Gastroesophageal sphincter (tissue), 4 donors: ENCODE data around the gene MPC1. TPM values are rescaled to one million over a fixed set of nuclear protein-coding genes. Genes with fewer than 3 reads are reported as not detected.

Source experiments
- ATAC-seq: fragments of 150-250 bp; one replicate; pipeline ENCODE4 v1.9.1; 2016; ENCODE audit warnings: mild to moderate bottlenecking, moderate library complexity
- H3K27ac ChIP-seq, 4 donors: fragments of 200-600 bp; sonication (generic) in 3 of 4; 1 replicate in 3 of 4; 2 replicates in 1 of 4; pipeline ENCODE4 v1.5.1; 2016 to 2019
- H3K27me3 ChIP-seq: fragments of 200-600 bp; sonication (generic); one replicate; pipeline ENCODE4 v1.5.1; 2019
- H3K36me3 ChIP-seq, 2 donors: fragments of 200-600 bp; sonication (generic); one replicate each; pipeline ENCODE4 v1.5.1; 2019; ENCODE audit warnings: control low read depth in 1 of 2
- H3K4me1 ChIP-seq, 3 donors: fragments of 200-600 bp; sonication (generic); 1 replicate in 2 of 3; 2 replicates in 1 of 3; pipeline ENCODE4 v1.5.1; 2016 to 2019; ENCODE audit warnings: control low read depth in 2 of 3
- H3K4me3 ChIP-seq, 2 donors: fragments of 200-600 bp; sonication (generic); one replicate each; pipeline ENCODE4 v1.5.1; 2019; ENCODE audit warnings: mild to moderate bottlenecking in 1 of 2, moderate library complexity in 1 of 2
- H3K9me3 ChIP-seq, 3 donors: fragments of 200-600 bp; sonication (generic); one replicate each; pipeline ENCODE4 v1.5.1; 2017 to 2019; ENCODE audit warnings: control low read depth in 2 of 3
- EP300 ChIP-seq: sonication (generic); formaldehyde crosslinking; IDR thresholded peaks from one replicate; pipeline ENCODE4 v1.6.1; 2017; ENCODE audit warnings: antibody characterized with exemption, mild to moderate bottlenecking
- POLR2A ChIP-seq, 2 donors: fragments of 450-650 bp; IDR thresholded peaks; one replicate each; pipeline ENCODE4 v1.6.1; 2017; ENCODE audit warnings: antibody characterized with exemption in 2 of 2, mild to moderate bottlenecking in 2 of 2, moderate library complexity in 1 of 2
- POLR2AphosphoS5 ChIP-seq: sonication (generic); formaldehyde crosslinking; IDR thresholded peaks from one replicate; pipeline ENCODE4 v1.6.1; 2017; ENCODE audit warnings: antibody characterized with exemption
- WGBS, 2 donors: methylation state at CpG; one replicate each; pipeline ENCODE4 v1.1.5; 2018; ENCODE audit warnings: low coverage in 1 of 2; 5-methylcytosine and 5-hydroxymethylcytosine counted together
- total RNA-seq, 4 donors: library from RNA; depleted of rRNA; stranded (reverse); fragments of >200 nt; gene quantifications; one replicate each; pipeline ENCODE4 v1.1.0, GENCODE V29; 2016
- TF ChIP-seq, protein P1 (sequence below), 4 experiments: fragments of 200-600 bp in 2 of 4; fragments of 450-650 bp in 2 of 4; sonication (generic) in 1 of 4; IDR thresholded peaks; one replicate each; pipeline ENCODE4 v1.5.1; 2017 to 2019; ENCODE audit warnings: antibody characterized with exemption in 4 of 4, mild to moderate bottlenecking in 2 of 4, moderate library complexity in 2 of 4

MPC1 gene
- total RNA-seq, 4 donors from 2014 or later = 57.9 to 93.2 (median 72.8) TPM

DNA sequence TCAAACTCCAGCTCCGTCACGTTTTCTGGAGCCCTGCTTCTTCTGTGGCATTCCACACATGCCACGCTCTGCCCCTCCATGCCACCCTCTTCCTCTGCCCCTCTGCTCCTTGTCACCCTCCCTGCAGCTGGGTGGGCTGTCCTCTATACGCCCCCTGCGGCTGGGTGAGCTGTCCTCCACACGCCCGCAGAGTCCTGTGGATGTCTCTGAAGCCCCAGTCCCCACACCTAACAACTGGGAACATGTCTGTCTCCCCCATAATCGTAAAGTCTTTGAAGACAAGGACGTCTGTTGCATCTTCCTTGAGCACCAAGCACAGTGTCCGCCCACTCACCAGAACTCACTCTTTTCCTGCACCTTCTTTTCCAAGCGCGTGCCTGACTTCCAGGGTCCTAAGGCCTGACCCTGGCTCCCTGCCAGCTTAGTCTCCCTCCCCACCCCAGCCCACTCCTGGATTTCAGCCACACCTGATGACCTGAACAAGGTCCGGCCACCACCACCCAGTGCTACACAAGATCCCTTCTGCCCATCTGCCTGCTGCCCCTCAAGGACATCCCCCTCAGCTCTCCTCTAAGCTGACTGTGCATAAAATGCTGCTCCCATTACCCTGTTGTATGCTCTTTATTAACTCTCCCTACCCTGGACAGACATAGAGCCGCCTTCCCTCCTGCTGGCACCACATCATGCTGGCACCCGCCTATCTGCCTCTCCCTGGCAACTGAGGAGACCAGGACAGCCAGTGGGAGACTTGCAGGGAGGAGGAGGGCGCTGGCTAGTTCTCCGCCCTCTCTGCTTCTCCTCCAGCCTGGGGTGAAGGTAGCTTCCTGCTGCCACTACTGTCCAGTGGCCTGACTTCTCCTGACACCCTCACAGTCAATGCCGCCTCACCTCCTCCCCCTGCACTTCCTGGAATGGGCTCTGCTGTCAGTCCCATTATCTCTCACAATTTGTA is 63.8 kb downstream of the MPC1 start:
- no peak overlapping the region for H3K27ac ChIP-seq
- no peaks in the 10 kb centered on the region for H3K9me3 ChIP-seq
- ATAC-seq = no peak
- H3K36me3 ChIP-seq = peaks cover 0 to 51% of the 10 kb centered on the region in 2 donors
- no peaks in the 10 kb centered on the region for H3K4me1 ChIP-seq
- H3K27me3 ChIP-seq = no peaks in the 10 kb centered on the region
- WGBS, 2 donors = 76 to 94% methylated on average over 7 to 14 of the region's 18 CpGs
- TF ChIP-seq POLR2A (IDR thresholded peaks at IDR 0.05) (no peak), POLR2AphosphoS5 (no peak), EP300 (no peak)
- TF ChIP-seq, protein P1, sequence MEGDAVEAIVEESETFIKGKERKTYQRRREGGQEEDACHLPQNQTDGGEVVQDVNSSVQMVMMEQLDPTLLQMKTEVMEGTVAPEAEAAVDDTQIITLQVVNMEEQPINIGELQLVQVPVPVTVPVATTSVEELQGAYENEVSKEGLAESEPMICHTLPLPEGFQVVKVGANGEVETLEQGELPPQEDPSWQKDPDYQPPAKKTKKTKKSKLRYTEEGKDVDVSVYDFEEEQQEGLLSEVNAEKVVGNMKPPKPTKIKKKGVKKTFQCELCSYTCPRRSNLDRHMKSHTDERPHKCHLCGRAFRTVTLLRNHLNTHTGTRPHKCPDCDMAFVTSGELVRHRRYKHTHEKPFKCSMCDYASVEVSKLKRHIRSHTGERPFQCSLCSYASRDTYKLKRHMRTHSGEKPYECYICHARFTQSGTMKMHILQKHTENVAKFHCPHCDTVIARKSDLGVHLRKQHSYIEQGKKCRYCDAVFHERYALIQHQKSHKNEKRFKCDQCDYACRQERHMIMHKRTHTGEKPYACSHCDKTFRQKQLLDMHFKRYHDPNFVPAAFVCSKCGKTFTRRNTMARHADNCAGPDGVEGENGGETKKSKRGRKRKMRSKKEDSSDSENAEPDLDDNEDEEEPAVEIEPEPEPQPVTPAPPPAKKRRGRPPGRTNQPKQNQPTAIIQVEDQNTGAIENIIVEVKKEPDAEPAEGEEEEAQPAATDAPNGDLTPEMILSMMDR (IDR thresholded peaks at IDR 0.05) = no peak
- H3K4me3 ChIP-seq = no peak overlapping the region

DNA sequence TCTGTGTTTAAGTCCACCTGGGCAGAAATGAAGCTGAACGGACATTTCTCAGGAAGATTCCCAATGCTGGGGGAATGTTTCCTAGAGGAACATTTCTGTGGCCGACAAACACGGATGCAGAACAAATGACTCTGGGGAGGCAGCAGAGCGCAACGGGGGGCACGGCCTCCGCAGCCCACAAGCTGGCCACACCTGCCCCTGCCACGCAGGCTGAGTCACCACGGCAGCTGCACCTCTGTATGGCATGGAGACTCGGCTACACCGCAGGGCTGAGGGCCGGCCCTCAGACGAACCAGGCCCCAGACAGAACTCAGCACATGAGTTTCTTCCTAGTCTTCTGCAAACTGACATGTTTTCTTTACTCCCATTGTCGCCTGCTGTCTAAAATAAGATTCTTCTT is 64.5 kb downstream of the MPC1 start:
- Histone ChIP-seq H3K4me3 (no peak overlapping the region), H3K36me3 (peaks cover 0 to 44% of the 10 kb centered on the region in 2 donors), H3K27me3 (no peaks in the 10 kb centered on the region), H3K27ac (no peak overlapping the region), H3K9me3 (no peaks in the 10 kb centered on the region), H3K4me1 (no peaks in the 10 kb centered on the region)
- TF ChIP-seq POLR2AphosphoS5 = no peak
- TF ChIP-seq EP300 = no peak
- TF ChIP-seq, protein P1 (IDR thresholded peaks at IDR 0.05) = no peak
- TF ChIP-seq POLR2A (IDR thresholded peaks at IDR 0.05) = no peak
- ATAC-seq = no peak
- 71 to 78% methylated on average over 7 to 10 of the region's 14 CpGs for WGBS, 2 donors

DNA sequence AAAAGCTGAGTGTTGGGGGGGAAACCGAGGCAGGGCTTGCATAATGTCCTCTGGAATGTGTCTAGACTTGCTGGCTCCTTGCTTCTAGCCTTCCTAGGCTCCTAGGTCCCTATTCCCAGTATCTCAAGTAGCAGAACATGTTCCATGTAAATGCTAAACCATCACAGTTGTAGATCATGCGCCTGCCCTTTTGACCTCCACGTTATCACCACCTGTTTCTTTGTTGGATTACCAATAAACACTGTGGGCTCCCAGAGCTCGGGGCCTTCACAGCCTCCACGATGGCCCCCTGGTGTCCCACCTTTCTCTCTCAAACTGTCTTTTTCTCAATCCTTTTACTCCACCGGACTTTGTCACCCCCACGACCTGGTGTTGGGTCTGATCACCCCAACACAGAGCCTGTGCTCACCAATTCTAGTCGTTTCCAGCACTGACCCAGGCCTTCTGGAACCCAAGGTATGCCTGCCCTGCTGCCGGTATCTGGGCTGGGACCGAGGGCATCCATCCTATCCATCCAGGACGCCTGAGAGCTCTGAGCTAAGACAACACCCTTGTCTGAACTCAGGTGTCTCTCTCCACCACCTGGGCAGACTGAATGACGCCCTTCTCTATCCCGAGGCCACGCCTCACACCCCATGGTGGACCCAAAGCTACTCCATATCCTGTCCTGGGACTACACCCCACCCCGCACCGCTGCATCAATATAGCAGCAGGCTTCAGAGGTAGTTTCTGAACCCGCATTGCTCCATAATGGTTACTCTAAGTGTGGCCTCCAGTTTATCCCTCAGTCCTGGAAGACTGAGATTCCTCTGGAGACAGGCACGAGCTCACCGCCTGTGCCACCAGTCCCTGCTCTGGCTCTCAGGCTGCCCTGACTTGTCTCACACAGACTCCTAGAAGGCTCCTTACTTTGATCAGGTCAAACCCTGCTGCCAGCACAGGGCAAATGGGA is 65.2 kb downstream of the MPC1 start:
- WGBS, 2 donors = 78 to 81% methylated on average over 5 to 17 of the region's 19 CpGs
- H3K27ac ChIP-seq = no peak overlapping the region
- no peak for ATAC-seq
- no peaks in the 10 kb centered on the region for H3K27me3 ChIP-seq
- no peak overlapping the region for H3K4me3 ChIP-seq
- TF ChIP-seq POLR2AphosphoS5 = no peak
- TF ChIP-seq EP300 = no peak
- TF ChIP-seq, protein P1 (IDR thresholded peaks at IDR 0.05) = no peak
- no peak for TF ChIP-seq POLR2A (IDR thresholded peaks at IDR 0.05)
- peaks cover 0 to 37% of the 10 kb centered on the region in 2 donors for H3K36me3 ChIP-seq
- no peaks in the 10 kb centered on the region for H3K4me1 ChIP-seq
- H3K9me3 ChIP-seq = no peaks in the 10 kb centered on the region

- H3K36me3 ChIP-seq = peaks cover 0 to 17% of the 10 kb centered on the region in 2 donors
- H3K4me1 ChIP-seq = no peaks in the 10 kb centered on the region
- H3K4me3 ChIP-seq = no peak overlapping the region
- WGBS, 2 donors = 83 to 85% methylated on average over 7 to 11 of the region's 11 CpGs
- no peaks in the 10 kb centered on the region for H3K27me3 ChIP-seq
- no peak for TF ChIP-seq POLR2A (IDR thresholded peaks at IDR 0.05)
- TF ChIP-seq EP300 = no peak
- TF ChIP-seq POLR2AphosphoS5 = no peak
- TF ChIP-seq, protein P1 (IDR thresholded peaks at IDR 0.05) = no peak
- no peak for ATAC-seq
- H3K27ac ChIP-seq = no peak overlapping the region
- no peaks in the 10 kb centered on the region for H3K9me3 ChIP-seq
These were observed 67.3 kb downstream of the MPC1 start for GRCh38 chr6:166315436-166315835.

Other genes with a start within 250 kb of the MPC1 start
- not detected for gene TBXT, start 215.1 kb downstream of the MPC1 start, total RNA-seq
- gene PRR18, start 74.5 kb downstream of the MPC1 start, total RNA-seq = not detected
- 10 to 100 TPM; 21.4 to 32.2 (median 26.1) TPM for gene SFT2D1, start 40.4 kb downstream of the MPC1 start, total RNA-seq
- 1 to 10 TPM in 3 of 4 donors, under 1 TPM in 1; 0.27 to 2.5 (median 1.7) TPM for gene RAMACL, start 203.7 kb upstream of the MPC1 start, total RNA-seq
- 100 to 1,000 TPM in 1 of 4 donors, 10 to 100 TPM in 3; 55.4 to 119 (median 76.4) TPM for gene RPS6KA2, start 244.3 kb upstream of the MPC1 start, total RNA-seq